Effector memory CD4-positive, alpha-beta T cell (primary cell): ENCODE results near the gene CDH13.

ENCODE experiments used
- DNase-seq, 3 donors: peaks; one replicate each; pipeline ENCODE4 v3.0.0-alpha.2; 2020
- H3K27ac ChIP-seq: 2 replicates; pipeline ENCODE4 v1.7.0; 2013; ENCODE audit warnings: mild to moderate bottlenecking, low read length, moderate library complexity; ENCODE audit not compliant: insufficient read depth, poor library complexity, severe bottlenecking
- H3K27me3 ChIP-seq: replicated peaks from 2 replicates; pipeline ENCODE4 v1.7.0; 2013; ENCODE audit warnings: mild to moderate bottlenecking, low read length; ENCODE audit not compliant: insufficient read depth, control insufficient read depth, poor library complexity, severe bottlenecking
- H3K36me3 ChIP-seq: 2 replicates; pipeline ENCODE4 v1.7.0; 2013; ENCODE audit warnings: mild to moderate bottlenecking, low read length, moderate library complexity; ENCODE audit not compliant: control insufficient read depth, insufficient read depth
- H3K4me1 ChIP-seq: 2 replicates; pipeline ENCODE4 v1.7.0; 2013; ENCODE audit warnings: low read length, mild to moderate bottlenecking; ENCODE audit not compliant: control insufficient read depth, insufficient read depth, poor library complexity, severe bottlenecking
- H3K4me3 ChIP-seq: 2 replicates; pipeline ENCODE4 v1.7.0; 2013; ENCODE audit warnings: low read length, low read depth, mild to moderate bottlenecking; ENCODE audit not compliant: insufficient read depth, poor library complexity, severe bottlenecking
- H3K9me3 ChIP-seq: 2 replicates; pipeline ENCODE4 v1.7.0; 2013; ENCODE audit warnings: mild to moderate bottlenecking, low read length, moderate library complexity; ENCODE audit not compliant: control insufficient read depth

Gene CDH13

GRCh38 chr16:83743241-83743640 lies 1116.5 kb downstream of the CDH13 start:
- H3K4me1 ChIP-seq = no peaks in the 10 kb centered on the region
- no peaks in the 10 kb centered on the region for H3K27me3 ChIP-seq
- no peak overlapping the region for H3K27ac ChIP-seq
- no peaks in the 10 kb centered on the region for H3K36me3 ChIP-seq
- H3K9me3 ChIP-seq = no peaks in the 10 kb centered on the region
- no peak for DNase-seq
- no peak overlapping the region for H3K4me3 ChIP-seq

GRCh38 chr16:83743720-83744119 lies 1117.0 kb downstream of the CDH13 start:
- H3K27ac ChIP-seq = no peak overlapping the region
- H3K27me3 ChIP-seq = no peaks in the 10 kb centered on the region
- no peaks in the 10 kb centered on the region for H3K36me3 ChIP-seq
- H3K4me1 ChIP-seq = no peaks in the 10 kb centered on the region
- no peak for DNase-seq
- no peaks in the 10 kb centered on the region for H3K9me3 ChIP-seq
- no peak overlapping the region for H3K4me3 ChIP-seq

GRCh38 chr16:83744441-83744981 lies 1117.7 kb downstream of the CDH13 start:
- H3K4me3 ChIP-seq = no peak overlapping the region
- no peaks in the 10 kb centered on the region for H3K4me1 ChIP-seq
- no peaks in the 10 kb centered on the region for H3K36me3 ChIP-seq
- no peaks in the 10 kb centered on the region for H3K27me3 ChIP-seq
- H3K9me3 ChIP-seq = no peaks in the 10 kb centered on the region
- H3K27ac ChIP-seq = no peak overlapping the region
- no peak for DNase-seq

GRCh38 chr16:83746611-83747010 lies 1119.8 kb downstream of the CDH13 start:
- no peak overlapping the region for H3K4me3 ChIP-seq
- DNase-seq = no peak
- H3K27me3 ChIP-seq = peaks cover 3% of the 10 kb centered on the region
- H3K36me3 ChIP-seq = no peaks in the 10 kb centered on the region
- no peaks in the 10 kb centered on the region for H3K4me1 ChIP-seq
- H3K27ac ChIP-seq = no peak overlapping the region
- no peaks in the 10 kb centered on the region for H3K9me3 ChIP-seq

- H3K4me1 ChIP-seq = no peaks in the 10 kb centered on the region
- no peaks in the 10 kb centered on the region for H3K36me3 ChIP-seq
- H3K4me3 ChIP-seq = no peak overlapping the region
- DNase-seq = no peak
- H3K27me3 ChIP-seq = peaks cover 3% of the 10 kb centered on the region
- H3K27ac ChIP-seq = no peak overlapping the region
- no peaks in the 10 kb centered on the region for H3K9me3 ChIP-seq
Measured at GRCh38 chr16:83747936-83748335, 1121.2 kb downstream of the CDH13 start.

- H3K27me3 ChIP-seq = peaks cover 2% of the 10 kb centered on the region
- no peaks in the 10 kb centered on the region for H3K36me3 ChIP-seq
- H3K27ac ChIP-seq = no peak overlapping the region
- no peak overlapping the region for H3K4me3 ChIP-seq
- DNase-seq = no peak
- peaks cover 3% of the 10 kb centered on the region for H3K9me3 ChIP-seq
- H3K4me1 ChIP-seq = no peaks in the 10 kb centered on the region
Measured at GRCh38 chr16:83755391-83755790, 1128.6 kb downstream of the CDH13 start.

GRCh38 chr16:83762141-83762991 lies 1135.6 kb downstream of the CDH13 start:
- no peak overlapping the region for H3K4me3 ChIP-seq
- no peak for DNase-seq
- H3K4me1 ChIP-seq = no peaks in the 10 kb centered on the region
- H3K27me3 ChIP-seq = no peaks in the 10 kb centered on the region
- no peaks in the 10 kb centered on the region for H3K9me3 ChIP-seq
- H3K27ac ChIP-seq = no peak overlapping the region
- H3K36me3 ChIP-seq = no peaks in the 10 kb centered on the region

GRCh38 chr16:83762992-83763358 lies 1136.2 kb downstream of the CDH13 start:
- H3K27me3 ChIP-seq = no peaks in the 10 kb centered on the region
- H3K27ac ChIP-seq = no peak overlapping the region
- DNase-seq = no peak
- H3K4me3 ChIP-seq = no peak overlapping the region
- H3K4me1 ChIP-seq = no peaks in the 10 kb centered on the region
- no peaks in the 10 kb centered on the region for H3K36me3 ChIP-seq
- H3K9me3 ChIP-seq = no peaks in the 10 kb centered on the region

- no peaks in the 10 kb centered on the region for H3K36me3 ChIP-seq
Measured at GRCh38 chr16:83768986-83769385, 1142.2 kb downstream of the CDH13 start.

GRCh38 chr16:83769397-83770008 lies 1142.7 kb downstream of the CDH13 start:
- Histone ChIP-seq H3K27me3 (no peaks in the 10 kb centered on the region), H3K36me3 (no peaks in the 10 kb centered on the region), H3K4me3 (no peak overlapping the region), H3K4me1 (no peaks in the 10 kb centered on the region), H3K27ac (no peak overlapping the region), H3K9me3 (no peaks in the 10 kb centered on the region)
- no peak for DNase-seq

More at GRCh38 chr16:83768986-83769385, 1142.2 kb downstream of the CDH13 start:
- Histone ChIP-seq H3K4me3 (no peak overlapping the region), H3K27me3 (no peaks in the 10 kb centered on the region), H3K9me3 (no peaks in the 10 kb centered on the region), H3K27ac (no peak overlapping the region), H3K4me1 (no peaks in the 10 kb centered on the region)
- no peak for DNase-seq
